Astrocyte (in vitro differentiated cells and primary cell): ENCODE data around the gene ERAP2. TPM values are rescaled to one million over a fixed set of nuclear protein-coding genes. Genes with fewer than 3 reads are reported as not detected.

Source experiments
- DNase-seq: peaks from one replicate; pipeline ENCODE4 v3.0.0-alpha.2; 2010; ENCODE audit warnings: low read depth
- FAIRE-seq: peaks from 2 replicates; lab custom pipeline; 2011; peaks lifted over from hg19 to GRCh38; lab: Jason Lieb, UNC
- H2AFZ ChIP-seq: 2 replicates; pipeline ENCODE4 v1.6.0; 2012; ENCODE audit warnings: low read depth, low read length, inconsistent platforms
- H3K27ac ChIP-seq: 2 replicates; pipeline ENCODE4 v1.5.1; 2011; ENCODE audit warnings: low read depth, low read length, inconsistent platforms
- H3K27me3 ChIP-seq: 2 replicates; pipeline ENCODE4 v1.6.0; 2011; ENCODE audit warnings: low read length, inconsistent platforms; ENCODE audit not compliant: insufficient read depth
- H3K36me3 ChIP-seq: 2 replicates; pipeline ENCODE4 v1.5.1; 2011; ENCODE audit warnings: low read length, inconsistent platforms; ENCODE audit not compliant: insufficient read depth
- H3K4me1 ChIP-seq: 2 replicates; pipeline ENCODE4 v1.5.1; 2011; ENCODE audit warnings: low read length, inconsistent platforms; ENCODE audit not compliant: insufficient read depth
- H3K4me2 ChIP-seq: 2 replicates; pipeline ENCODE4 v1.6.0; 2012; ENCODE audit warnings: low read length, inconsistent platforms
- H3K4me3 ChIP-seq: 2 replicates; pipeline ENCODE4 v1.5.1; 2011; ENCODE audit warnings: low read depth, mild to moderate bottlenecking, low read length, inconsistent platforms; ENCODE audit not compliant: insufficient read depth
- H3K79me2 ChIP-seq: 2 replicates; pipeline ENCODE4 v1.6.0; 2012; ENCODE audit warnings: mild to moderate bottlenecking, low read length, inconsistent platforms; ENCODE audit not compliant: insufficient read depth
- H3K9ac ChIP-seq: 2 replicates; pipeline ENCODE4 v1.6.0; 2012; ENCODE audit warnings: mild to moderate bottlenecking, low read length, inconsistent platforms
- H3K9me3 ChIP-seq: 2 replicates; pipeline ENCODE4 v1.5.1; 2012; ENCODE audit warnings: low read depth, mild to moderate bottlenecking, low read length, inconsistent platforms; ENCODE audit not compliant: insufficient read depth
- H4K20me1 ChIP-seq: 2 replicates; pipeline ENCODE4 v1.6.0; 2012; ENCODE audit warnings: low read length, inconsistent platforms; ENCODE audit not compliant: insufficient read depth
- H3K27ac Mint-ChIP-seq: one replicate; pipeline ENCODE4 v1.8.0; 2021; ENCODE audit warnings: mild to moderate bottlenecking, mixed read lengths; ENCODE audit not compliant: unreplicated experiment
- H3K27me3 Mint-ChIP-seq: one replicate; pipeline ENCODE4 v1.8.0; 2021; ENCODE audit warnings: low read depth, mixed read lengths; ENCODE audit not compliant: unreplicated experiment
- H3K36me3 Mint-ChIP-seq: one replicate; pipeline ENCODE4 v1.8.0; 2021; ENCODE audit warnings: low read depth, mixed read lengths; ENCODE audit not compliant: unreplicated experiment
- H3K4me1 Mint-ChIP-seq: one replicate; pipeline ENCODE4 v1.8.0; 2021; ENCODE audit warnings: low read depth, mixed read lengths; ENCODE audit not compliant: unreplicated experiment
- H3K4me3 Mint-ChIP-seq: one replicate; pipeline ENCODE4 v1.8.0; 2021; ENCODE audit warnings: mild to moderate bottlenecking, moderate library complexity, mixed read lengths; ENCODE audit not compliant: unreplicated experiment
- H3K9me3 Mint-ChIP-seq: one replicate; pipeline ENCODE4 v1.8.0; 2021; ENCODE audit warnings: mild to moderate bottlenecking, mixed read lengths; ENCODE audit not compliant: unreplicated experiment
- CTCF ChIP-seq: IDR thresholded peaks from 2 replicates; pipeline ENCODE4 v1.5.1; 2011; ENCODE audit warnings: low read depth, mild to moderate bottlenecking, inconsistent platforms, low read length, moderate library complexity; ENCODE audit not compliant: insufficient read depth
- EZH2 ChIP-seq: IDR thresholded peaks from 2 replicates; pipeline ENCODE4 v1.6.1; 2012; ENCODE audit warnings: mild to moderate bottlenecking, low read length, inconsistent platforms; ENCODE audit not compliant: insufficient read depth
- total RNA-seq: library from RNA; stranded (reverse); gene quantifications from 2 replicates; pipeline ENCODE4 v1.2.1, GENCODE V29; 2021

Gene ERAP2
- total RNA-seq, 1 donor from 2014 or later, result 2.5 TPM

GRCh38 chr5:96868603-96869371, 7.5 kb upstream of the ERAP2 start:
- no peak overlapping the region for H3K4me2 ChIP-seq
- FAIRE-seq (peak; percentile 37), DNase-seq (peak; percentile 62)
- H3K36me3 ChIP-seq, result no peaks in the 10 kb centered on the region
- Mint-ChIP-seq H3K27ac (no peak overlapping the region), H3K36me3 (no peaks in the 10 kb centered on the region), H3K4me3 (no peak overlapping the region), H3K27me3 (peaks cover 4% of the 10 kb centered on the region), H3K9me3 (no peaks in the 10 kb centered on the region), H3K4me1 (peaks cover 7% of the 10 kb centered on the region)
- no peaks in the 10 kb centered on the region for H3K4me1 ChIP-seq
- no peak overlapping the region for H3K27ac ChIP-seq
- H3K9ac ChIP-seq, result no peak overlapping the region
- TF ChIP-seq EZH2 (no peak), CTCF (peak; percentile 99)
- H2AFZ ChIP-seq, result no peak overlapping the region
- H3K4me3 ChIP-seq, result no peak overlapping the region
- H4K20me1 ChIP-seq, result no peaks in the 10 kb centered on the region
- no peaks in the 10 kb centered on the region for H3K9me3 ChIP-seq
- H3K79me2 ChIP-seq, result no peaks in the 10 kb centered on the region
- no peaks in the 10 kb centered on the region for H3K27me3 ChIP-seq

- Histone ChIP-seq H3K79me2 (no peaks in the 10 kb centered on the region), H3K9me3 (no peaks in the 10 kb centered on the region), H4K20me1 (no peaks in the 10 kb centered on the region), H3K27ac (no peak overlapping the region), H3K4me3 (no peak overlapping the region), H3K9ac (no peak overlapping the region), H2AFZ (no peak overlapping the region), H3K4me2 (no peak overlapping the region), H3K36me3 (no peaks in the 10 kb centered on the region), H3K27me3 (no peaks in the 10 kb centered on the region), H3K4me1 (no peaks in the 10 kb centered on the region)
- Mint-ChIP-seq H3K36me3 (no peaks in the 10 kb centered on the region), H3K4me1 (peaks cover 7% of the 10 kb centered on the region), H3K27me3 (peaks cover 3% of the 10 kb centered on the region), H3K9me3 (no peaks in the 10 kb centered on the region), H3K4me3 (no peak overlapping the region), H3K27ac (no peak overlapping the region)
- no peak for TF ChIP-seq EZH2
- TF ChIP-seq CTCF, result no peak
- DNase-seq (no peak), FAIRE-seq (no peak)
These were observed 7.0 kb upstream of the ERAP2 start for GRCh38 chr5:96869372-96869641.
